RWPE1 (cell line): ENCODE data around the gene STRN3.
"Not testable (repeated sequence)": the region's sequence is repeated elsewhere in the genome, so short reads cannot be mapped to it uniquely, and the experiment has no call there.

Source experiments
- CTCF ChIA-PET: fragments of 350-600 bp; sonication (Branson Sonifier 250); formaldehyde crosslinking; extraction: SDS; loops from one replicate; lab custom pipeline; 2021; lab: Yijun Ruan, JAX
- POLR2A ChIA-PET: fragments of 400-600 bp; formaldehyde crosslinking; extraction: SDS; loops from one replicate; lab custom pipeline; 2020; ENCODE audit warnings: antibody characterized with exemption; ENCODE audit not compliant: low non-redundant PET; lab: Yijun Ruan, JAX
- DNase-seq: peaks from one replicate; pipeline ENCODE4 v3.0.0; 2012; ENCODE audit warnings: low spot score
- H3K27ac ChIP-seq: fragments of 450-650 bp; 2 replicates; pipeline ENCODE4 v1.5.1; 2017
- CTCF ChIP-seq: fragments of 450-650 bp; conservative IDR thresholded peaks from 2 replicates; pipeline ENCODE4 v1.5.1; 2017; ENCODE audit warnings: low read depth, mild to moderate bottlenecking

Gene STRN3

GRCh38 chr14:31018057-31018645 lies 8.0 kb downstream of the STRN3 start:
- TF ChIP-seq CTCF = no peak
- CTCF ChIA-PET = interaction anchor here (0.8 kb wide), 1 partner anchor 431 kb away, joined by 3 read pairs; no protein-coding TSS in a partner anchor
- H3K27ac ChIP-seq = no peak overlapping the region
- no peak for DNase-seq
- POLR2A ChIA-PET = no interaction called here

- CTCF ChIA-PET = no interaction called here
Observed at GRCh38 chr14:31013841-31014240, 12.3 kb downstream of the STRN3 start.

GRCh38 chr14:31010935-31011334 lies 15.2 kb downstream of the STRN3 start:
- TF ChIP-seq CTCF = no peak
- no peak for DNase-seq
- ChIA-PET CTCF (no interaction called here), POLR2A (interaction anchor here (0.5 kb wide), 1 partner anchor 8 kb away, joined by 6 read pairs; no protein-coding TSS in a partner anchor)
- H3K27ac ChIP-seq = peak overlapping the region; percentile 44; the same call in 1 of the 2 replicates

More at GRCh38 chr14:31013841-31014240, 12.3 kb downstream of the STRN3 start:
- no peak for DNase-seq
- POLR2A ChIA-PET = no interaction called here
- H3K27ac ChIP-seq = no peak overlapping the region
- TF ChIP-seq CTCF = no peak

GRCh38 chr14:31009836-31010574 lies 16.2 kb downstream of the STRN3 start:
- DNase-seq = no peak
- ChIA-PET CTCF (no interaction called here), POLR2A (no interaction called here)
- H3K27ac ChIP-seq = no peak overlapping the region
- TF ChIP-seq CTCF = no peak

- ChIA-PET POLR2A (no interaction called here), CTCF (no interaction called here)
- no peak for DNase-seq
- no peak for TF ChIP-seq CTCF
- H3K27ac ChIP-seq = no peak overlapping the region
Observed at GRCh38 chr14:31006703-31007102, 19.5 kb downstream of the STRN3 start.

GRCh38 chr14:31004007-31004406 lies 22.2 kb downstream of the STRN3 start:
- CTCF ChIA-PET = interaction anchor here (0.8 kb wide), 1 partner anchor 24 kb away, joined by 3 read pairs; no protein-coding TSS in a partner anchor
- H3K27ac ChIP-seq, POLR2A ChIA-PET, DNase-seq: not testable (repeated sequence)

GRCh38 chr14:31003284-31003683 lies 22.9 kb downstream of the STRN3 start:
- no peak for TF ChIP-seq CTCF
- DNase-seq = no peak
- ChIA-PET CTCF (interaction anchor here (0.6 to 0.8 kb wide), 4 partner anchors 19 to 1020 kb away, joined by 3 read pairs; no protein-coding TSS in a partner anchor), POLR2A (no interaction called here)
- H3K27ac ChIP-seq = no peak overlapping the region
